Body of pancreas (tissue), 4 donors: ENCODE results near the gene MSI2. TPM values are rescaled to one million over a fixed set of nuclear protein-coding genes. Genes with fewer than 3 reads are reported as not detected.
A peak's percentile ranks its signal among the peaks of the same experiment; 100 is the strongest.

ENCODE experiments used
- ATAC-seq: fragments of 150-250 bp; one replicate; pipeline ENCODE4 v1.9.1; 2016
- DNase-seq, 4 donors: peaks; one replicate each; pipeline ENCODE4 v3.0.0-alpha.2; 2019
- H3K27ac ChIP-seq, 4 donors: fragments of 200-600 bp; sonication (generic); 1 replicate in 3 of 4; 2 replicates in 1 of 4; pipeline versions ENCODE4 v1.5.1 to v1.6.1; 2016 to 2019; ENCODE audit warnings: mild to moderate bottlenecking in 1 of 4, mixed read lengths in 1 of 4, moderate library complexity in 1 of 4
- H3K27me3 ChIP-seq, 2 donors: fragments of 200-600 bp; sonication (generic); one replicate each; pipeline ENCODE4 v1.6.0; 2016; ENCODE audit warnings: mild to moderate bottlenecking in 1 of 2
- H3K36me3 ChIP-seq, 2 donors: fragments of 200-600 bp; sonication (generic); replicated peaks in 1 of 2; 2 replicates each; pipeline ENCODE4 v1.5.1; 2016; ENCODE audit warnings: low read depth in 2 of 2; ENCODE audit not compliant: insufficient read depth in 1 of 2
- H3K4me1 ChIP-seq: fragments of 200-600 bp; sonication (generic); one replicate; pipeline ENCODE4 v1.6.0; 2016
- H3K4me3 ChIP-seq, 2 donors: fragments of 200-600 bp; sonication (generic); 1 replicate in 1 of 2; 2 replicates in 1 of 2; pipeline ENCODE4 v1.5.1; 2016 to 2019
- H3K9me3 ChIP-seq, 3 donors: fragments of 200-600 bp; sonication (generic); 1 replicate in 2 of 3; 2 replicates in 1 of 3; pipeline ENCODE4 v1.5.1; 2016
- CTCF ChIP-seq, 7 experiments: fragments of 450-650 bp in 4 of 7; fragments of 200-600 bp in 3 of 7; sonication (generic) in 3 of 7; IDR thresholded peaks; one replicate each; pipeline ENCODE4 v1.5.1; 2016 to 2019; ENCODE audit warnings: antibody characterized with exemption in 7 of 7
- POLR2A ChIP-seq, 3 donors: fragments of 450-650 bp; IDR thresholded peaks; one replicate each; pipeline ENCODE4 v1.6.1; 2016; ENCODE audit warnings: antibody characterized with exemption in 3 of 3, mild to moderate bottlenecking in 2 of 3
- WGBS, 2 donors: methylation state at CpG; one replicate each; pipeline ENCODE4 v1.1.5; 2017; 5-methylcytosine and 5-hydroxymethylcytosine counted together
- intact Hi-C: fragments of 100-400 bp; cut with DNase I; formaldehyde crosslinking; loops from one replicate; pipeline ENCODE4 v1.15.1; 2023
- total RNA-seq, 2 donors: library from RNA; depleted of rRNA; stranded (reverse); fragments of >200 nt; gene quantifications; one replicate each; pipeline ENCODE4 v1.1.0, GENCODE V29; 2016

Gene MSI2
- total RNA-seq, 2 donors from 2014 or later, result 21.1 to 28.5 TPM

DNA sequence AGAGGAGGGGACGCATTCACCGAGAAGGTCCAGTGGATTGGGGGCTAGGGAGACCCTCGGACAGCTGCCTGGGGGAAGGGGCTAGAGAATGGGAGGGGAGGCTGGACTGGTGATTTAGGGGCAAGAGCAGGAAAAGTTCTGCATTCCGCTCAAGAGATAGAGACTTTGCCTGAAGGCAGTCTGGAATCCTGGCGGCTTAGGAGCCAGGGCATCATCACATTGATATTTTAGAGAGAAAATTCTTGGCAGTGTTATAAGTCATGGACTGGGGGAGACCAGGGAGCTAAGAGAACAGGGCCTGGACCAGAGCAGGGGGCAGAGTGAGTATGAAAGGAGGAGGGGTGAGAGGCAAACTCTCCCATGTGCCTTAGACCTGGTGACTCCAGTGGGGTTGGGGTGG, 35.8 kb downstream of the MSI2 start:
- no peak for TF ChIP-seq POLR2A (IDR thresholded peaks at IDR 0.05)
- no peak for TF ChIP-seq CTCF (IDR thresholded peaks at IDR 0.05)
- 97 to 100% methylated on average over 5 of the region's 5 CpGs for WGBS, 2 donors
- ATAC-seq, result no peak
- Histone ChIP-seq H3K9me3 (no peaks in the 10 kb centered on the region), H3K4me3 (no peak overlapping the region), H3K36me3 (no peaks in the 10 kb centered on the region), H3K27ac (no peak overlapping the region), H3K27me3 (no peaks in the 10 kb centered on the region), H3K4me1 (peaks cover 17% of the 10 kb centered on the region)
- intact Hi-C loops, result no loop called here
- DNase-seq, result no peak

- TF ChIP-seq CTCF (IDR thresholded peaks at IDR 0.05) (no peak), POLR2A (IDR thresholded peaks at IDR 0.05) (no peak)
- Histone ChIP-seq H3K4me1 (peaks cover 11% of the 10 kb centered on the region), H3K27ac (peak overlapping the region in 3 of 4 donors; percentile 5 to 59 (median 18)), H3K27me3 (no peaks in the 10 kb centered on the region), H3K9me3 (no peaks in the 10 kb centered on the region), H3K36me3 (no peaks in the 10 kb centered on the region), H3K4me3 (no peak overlapping the region)
- intact Hi-C loops, result no loop called here
- DNase-seq (peak; percentile 42 to 61 (median 50)), ATAC-seq (peak; percentile 80)
- 74 to 82% methylated on average over 10 of the region's 10 CpGs for WGBS, 2 donors
These were observed 36.8 kb downstream of the MSI2 start for GRCh38 chr17:57293077-57293476.

DNA sequence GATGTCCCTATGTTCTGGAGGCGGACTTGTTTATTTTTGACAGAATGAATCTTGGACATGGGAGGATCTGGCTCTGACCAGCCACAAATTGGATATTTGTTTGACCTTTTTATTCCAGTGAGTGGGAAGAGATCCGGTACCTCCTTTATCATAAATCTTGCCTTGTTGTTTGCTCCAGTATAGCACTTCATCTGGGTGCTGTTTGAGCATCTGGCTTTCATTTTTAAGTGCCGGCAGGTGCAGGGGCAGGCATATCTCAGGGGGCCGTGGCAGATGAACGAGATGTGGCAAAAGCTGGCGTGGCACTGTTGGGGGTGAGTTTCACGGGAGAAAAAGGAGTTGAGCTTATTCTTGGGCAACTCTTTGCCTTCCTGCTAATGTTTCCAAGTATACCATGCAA, 37.8 kb downstream of the MSI2 start:
- H3K4me3 ChIP-seq, result no peak overlapping the region
- H3K27me3 ChIP-seq, result no peaks in the 10 kb centered on the region
- peak overlapping the region in 2 of 4 donors; percentile 2 to 56 for H3K27ac ChIP-seq
- WGBS, 2 donors, result 78 to 93% methylated on average over 7 of the region's 7 CpGs
- H3K9me3 ChIP-seq, result no peaks in the 10 kb centered on the region
- H3K4me1 ChIP-seq, result peaks cover 7% of the 10 kb centered on the region
- ATAC-seq (no peak), DNase-seq (no peak)
- no peaks in the 10 kb centered on the region for H3K36me3 ChIP-seq
- intact Hi-C loops, result no loop called here
- no peak for TF ChIP-seq POLR2A (IDR thresholded peaks at IDR 0.05)
- no peak for TF ChIP-seq CTCF (IDR thresholded peaks at IDR 0.05)

GRCh38 chr17:57294629-57295501, 38.5 kb downstream of the MSI2 start:
- WGBS, 2 donors, result 76 to 82% methylated on average over 10 of the region's 10 CpGs
- H3K4me1 ChIP-seq, result peaks cover 7% of the 10 kb centered on the region
- H3K9me3 ChIP-seq, result no peaks in the 10 kb centered on the region
- no peaks in the 10 kb centered on the region for H3K36me3 ChIP-seq
- intact Hi-C loops, result no loop called here
- H3K27ac ChIP-seq, result peak overlapping the region in 1 of 4 donors; percentile 56
- DNase-seq, result no peak
- no peak overlapping the region for H3K4me3 ChIP-seq
- no peak for ATAC-seq
- TF ChIP-seq CTCF (IDR thresholded peaks at IDR 0.05) (no peak), POLR2A (IDR thresholded peaks at IDR 0.05) (no peak)
- no peaks in the 10 kb centered on the region for H3K27me3 ChIP-seq
